Measurements from ENCODE around the gene FIG4.
"Not testable (repeated sequence)": the region's sequence is repeated elsewhere in the genome, so short reads cannot be mapped to it uniquely, and the experiment has no call there.

The FIG4 gene

DNA sequence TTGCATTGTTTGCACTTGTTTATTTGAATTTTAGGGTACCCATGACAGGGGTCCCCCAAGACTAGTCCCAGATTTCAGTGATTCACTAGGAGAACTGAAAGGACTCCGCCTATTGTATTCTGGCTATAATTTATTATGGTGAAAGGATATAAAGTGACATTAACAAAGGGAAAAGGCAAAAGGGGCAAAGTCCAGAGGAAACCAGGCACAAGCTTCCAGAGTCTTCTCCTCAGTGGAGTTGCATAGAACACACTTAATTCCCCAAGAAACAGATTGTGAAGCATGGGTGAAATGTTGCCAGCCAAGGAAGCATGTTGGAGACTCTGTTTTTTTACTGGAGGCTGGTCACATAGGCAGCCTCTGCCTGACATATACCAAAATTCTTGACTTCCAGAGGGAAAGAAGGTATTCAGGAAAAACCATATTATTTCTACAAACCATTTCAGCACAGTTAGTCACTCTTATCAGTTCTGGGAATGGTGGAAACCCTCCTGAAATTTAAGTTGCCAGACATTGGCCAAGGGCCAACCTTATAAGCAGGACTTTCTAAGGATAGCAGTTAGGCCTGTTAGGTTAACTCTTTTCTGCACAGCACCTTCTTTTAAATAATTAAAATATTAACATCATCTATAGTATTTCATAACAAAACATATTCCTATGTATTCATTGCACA lies 71.8 kb downstream of the FIG4 start:
- DNase-seq = no peak

DNA sequence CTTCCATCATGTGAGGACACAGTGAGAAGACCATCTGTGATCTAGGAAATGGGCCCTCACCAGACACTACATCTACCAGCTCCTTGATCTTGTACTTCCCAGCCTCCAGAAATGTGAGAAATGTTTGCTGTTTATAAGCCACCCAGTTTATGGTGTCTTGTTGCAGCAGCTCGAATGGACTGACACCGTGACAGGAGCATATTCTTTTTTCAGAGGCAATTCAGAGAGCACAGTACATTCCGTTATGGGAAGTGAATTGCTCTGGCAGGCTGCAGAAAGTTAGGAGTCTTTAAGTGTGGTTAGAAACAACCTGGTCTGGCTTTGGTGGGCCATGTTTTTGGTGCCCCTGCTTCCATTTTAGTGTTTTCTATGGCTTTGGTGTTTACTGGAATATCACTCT lies 75.1 kb downstream of the FIG4 start:
- no peak for DNase-seq

DNA sequence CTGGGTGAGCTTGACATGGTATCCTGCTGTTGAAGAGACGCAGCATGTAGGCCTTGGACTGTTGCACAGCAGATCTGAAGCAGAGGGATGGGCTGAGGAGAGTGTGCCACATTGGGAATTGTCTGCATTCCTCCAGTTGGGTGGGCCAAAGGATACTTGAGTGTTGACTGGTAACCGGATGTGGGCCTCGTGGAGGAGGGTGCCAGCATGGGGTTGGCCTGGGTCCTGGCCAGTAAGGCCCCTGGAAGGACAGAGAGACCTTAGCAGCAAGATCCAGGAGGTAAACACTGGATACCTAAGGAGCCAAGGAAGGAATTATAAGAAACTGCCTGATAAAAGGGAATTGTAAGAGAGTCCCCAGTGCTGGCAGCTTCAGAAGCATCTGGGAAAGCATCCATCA lies 76.9 kb downstream of the FIG4 start:
- DNase-seq = no peak

DNA sequence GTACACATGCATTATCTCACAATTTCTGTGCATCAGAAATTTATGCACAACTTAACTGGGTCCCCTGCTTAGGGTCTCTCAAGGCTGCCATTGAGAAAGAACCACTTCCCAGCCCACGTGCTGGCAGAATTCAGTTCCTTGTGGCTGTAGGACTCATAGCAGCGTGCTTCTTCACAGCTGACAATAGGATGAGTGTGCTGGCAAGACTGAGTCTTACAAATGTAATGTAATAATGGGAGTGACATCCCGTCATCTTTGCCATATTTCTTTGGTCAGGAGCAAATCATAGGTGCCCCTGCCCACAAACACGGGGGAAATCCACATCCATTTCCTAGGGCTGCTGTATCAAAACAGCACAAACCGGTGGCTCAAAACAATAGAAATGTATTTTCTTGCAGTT lies 77.4 kb downstream of the FIG4 start:
- no peak for DNase-seq

DNA sequence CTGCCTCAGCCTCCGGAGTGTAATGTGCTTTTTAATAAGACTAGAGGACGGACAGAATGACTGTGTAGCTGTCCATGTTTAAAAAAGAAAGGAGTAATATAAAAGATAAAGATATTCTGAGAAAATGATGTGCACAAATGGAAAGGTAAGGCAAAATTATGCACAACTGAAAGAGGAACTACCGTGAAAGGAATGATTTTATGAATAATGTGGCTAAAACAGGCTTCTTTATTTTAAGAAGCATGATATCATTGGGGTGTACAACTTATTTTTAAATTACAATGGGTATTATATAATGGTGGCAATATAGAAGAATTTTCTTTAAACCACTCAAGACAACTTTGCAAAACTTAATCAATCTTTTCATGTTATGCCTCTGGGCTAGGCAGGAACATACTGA lies 78.1 kb downstream of the FIG4 start:
- DNase-seq = no peak

DNA sequence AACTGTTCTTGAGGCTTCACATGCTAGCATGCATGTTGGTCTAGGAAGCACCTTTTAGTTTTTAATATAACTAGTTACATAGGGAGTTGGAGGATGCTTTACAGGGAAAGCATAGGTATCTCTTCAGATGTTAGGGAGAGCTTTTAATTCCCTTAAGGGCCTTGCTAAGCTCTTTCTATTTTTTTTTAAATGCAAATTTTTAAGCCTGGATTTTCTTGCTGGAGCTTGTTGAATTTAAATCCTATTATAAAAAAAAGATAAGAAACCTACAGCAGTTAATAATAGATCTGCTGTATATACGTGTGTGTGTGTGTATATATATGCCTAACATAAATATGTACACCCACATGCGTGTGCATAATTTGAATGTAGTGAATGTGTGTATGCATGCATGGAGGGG lies 79.0 kb downstream of the FIG4 start:
- DNase-seq = no peak

DNA sequence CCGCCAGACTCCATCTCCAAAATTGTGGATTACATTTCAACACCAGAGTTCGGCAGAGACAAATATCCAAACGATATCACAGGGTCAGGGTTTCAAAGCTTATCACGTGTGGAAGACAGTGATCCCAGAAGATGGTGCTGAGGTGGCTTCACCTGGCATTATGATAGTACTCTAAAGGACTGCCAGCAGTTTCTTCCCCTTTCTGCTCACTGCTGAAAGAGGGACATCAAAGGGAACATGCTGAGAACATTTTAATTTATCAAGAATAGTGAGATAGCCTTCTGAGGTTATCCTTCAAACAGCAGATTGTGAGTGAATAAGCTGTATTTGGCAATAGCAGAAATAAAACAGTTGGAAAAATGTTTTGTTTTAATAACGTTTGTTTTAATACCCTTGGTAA lies 79.7 kb downstream of the FIG4 start:
- no peak for DNase-seq

DNA sequence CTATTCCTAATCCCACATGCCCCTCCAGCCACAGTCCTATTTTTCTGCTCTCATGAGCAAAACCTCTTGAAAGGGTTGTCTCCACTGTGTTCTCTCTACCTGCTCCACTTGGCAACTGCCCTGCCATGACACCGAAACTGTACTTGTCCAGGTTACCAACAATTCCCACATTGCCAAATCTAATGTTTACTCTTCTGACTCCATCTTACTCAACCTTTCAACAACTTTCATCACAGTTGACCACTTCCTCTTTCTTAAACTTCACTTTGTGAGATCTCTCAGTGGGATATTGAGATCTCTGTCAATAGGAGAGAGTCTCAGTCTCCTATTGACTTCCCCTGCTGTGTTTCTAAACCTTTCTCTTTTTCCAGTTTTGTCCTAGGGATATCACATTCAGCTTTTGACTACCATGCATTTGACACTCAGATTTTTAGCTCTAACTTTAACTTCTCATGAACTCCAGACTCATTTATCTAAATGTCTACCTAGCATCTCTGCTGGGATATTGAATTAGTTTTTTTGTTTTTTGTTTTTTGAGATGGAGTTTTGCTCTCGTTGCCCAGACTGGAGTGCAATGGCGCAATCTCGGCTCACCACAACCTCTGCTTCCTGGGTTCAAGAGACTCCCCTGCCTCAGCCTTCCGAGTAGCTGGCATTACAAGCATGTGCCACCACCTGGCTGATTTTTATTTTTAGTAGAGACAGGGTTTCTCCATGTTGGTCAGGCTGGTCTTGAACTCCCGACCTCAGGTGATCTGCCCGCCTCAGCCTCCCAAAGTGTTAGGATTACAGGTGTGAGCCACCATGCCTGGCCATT lies 81.1 kb downstream of the FIG4 start:
- DNase-seq = not testable (repeated sequence)

DNA sequence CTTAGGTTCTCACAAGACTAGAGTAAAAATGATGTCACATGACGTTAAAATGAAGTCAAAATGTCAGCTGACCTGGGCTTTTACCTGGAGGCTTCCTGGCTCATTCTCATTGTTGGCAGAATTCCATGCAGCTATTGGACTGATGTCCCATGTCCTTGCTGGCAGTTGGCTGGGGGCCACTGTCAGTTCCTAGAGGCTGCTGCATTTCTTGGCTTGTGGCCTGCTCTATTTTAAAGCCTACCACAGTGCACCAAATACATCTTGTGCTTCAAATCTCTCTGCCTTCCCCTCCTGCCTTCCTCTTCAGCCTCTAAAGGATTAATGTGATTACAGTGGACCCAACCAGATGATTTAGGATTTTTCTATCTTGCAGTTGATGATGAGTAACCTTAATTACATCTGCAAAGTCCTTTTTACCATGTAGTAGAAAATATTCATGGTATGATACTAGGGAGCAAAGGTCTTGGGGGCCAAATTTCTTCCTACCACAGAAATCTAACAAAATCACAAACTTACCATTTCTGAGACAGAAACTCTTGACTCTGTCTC lies 81.9 kb downstream of the FIG4 start:
- DNase-seq = no peak

DNA sequence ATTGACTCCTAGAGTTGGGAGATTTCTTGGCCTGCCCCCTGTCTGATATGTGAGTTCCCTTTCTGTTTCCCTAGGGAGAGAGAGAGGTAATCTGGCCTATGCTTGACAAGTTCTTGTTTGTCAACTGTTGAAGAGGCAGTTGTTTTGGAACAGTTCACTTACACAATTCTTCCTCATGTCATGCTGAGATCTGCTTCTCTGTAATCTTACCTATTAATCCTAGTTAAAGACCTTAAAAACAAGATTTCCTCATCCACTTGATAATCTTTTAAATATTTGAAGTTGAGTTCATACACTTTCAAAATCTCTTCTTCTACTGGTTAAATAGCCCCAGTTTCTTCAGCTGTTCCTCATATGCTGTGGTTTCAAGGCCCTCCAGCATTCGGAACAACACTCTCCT lies 89.9 kb downstream of the FIG4 start:
- DNase-seq = no peak

DNA sequence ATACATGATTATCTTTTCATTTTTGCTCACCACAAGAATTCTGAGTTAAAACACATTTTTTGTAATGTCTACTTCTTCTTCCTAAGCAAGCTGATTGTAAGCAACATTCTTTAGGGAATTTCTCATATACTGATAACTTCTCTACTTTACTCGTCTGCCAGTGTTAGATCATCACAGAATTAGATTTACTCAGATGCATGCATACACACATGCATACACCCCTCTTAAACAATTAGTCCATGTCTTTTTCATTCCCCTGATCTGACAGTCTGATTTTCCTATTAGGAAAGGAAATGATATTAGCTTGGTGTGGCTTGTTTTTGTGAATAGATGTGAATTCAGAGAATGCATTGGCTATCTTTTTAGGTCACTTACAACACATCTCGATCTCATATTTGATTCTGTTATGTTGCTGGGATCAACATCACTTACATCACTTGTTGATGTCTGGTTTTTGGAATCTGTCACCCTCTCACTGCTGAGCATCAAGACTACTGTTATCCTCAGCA lies 91.4 kb downstream of the FIG4 start:
- DNase-seq = no peak

DNA sequence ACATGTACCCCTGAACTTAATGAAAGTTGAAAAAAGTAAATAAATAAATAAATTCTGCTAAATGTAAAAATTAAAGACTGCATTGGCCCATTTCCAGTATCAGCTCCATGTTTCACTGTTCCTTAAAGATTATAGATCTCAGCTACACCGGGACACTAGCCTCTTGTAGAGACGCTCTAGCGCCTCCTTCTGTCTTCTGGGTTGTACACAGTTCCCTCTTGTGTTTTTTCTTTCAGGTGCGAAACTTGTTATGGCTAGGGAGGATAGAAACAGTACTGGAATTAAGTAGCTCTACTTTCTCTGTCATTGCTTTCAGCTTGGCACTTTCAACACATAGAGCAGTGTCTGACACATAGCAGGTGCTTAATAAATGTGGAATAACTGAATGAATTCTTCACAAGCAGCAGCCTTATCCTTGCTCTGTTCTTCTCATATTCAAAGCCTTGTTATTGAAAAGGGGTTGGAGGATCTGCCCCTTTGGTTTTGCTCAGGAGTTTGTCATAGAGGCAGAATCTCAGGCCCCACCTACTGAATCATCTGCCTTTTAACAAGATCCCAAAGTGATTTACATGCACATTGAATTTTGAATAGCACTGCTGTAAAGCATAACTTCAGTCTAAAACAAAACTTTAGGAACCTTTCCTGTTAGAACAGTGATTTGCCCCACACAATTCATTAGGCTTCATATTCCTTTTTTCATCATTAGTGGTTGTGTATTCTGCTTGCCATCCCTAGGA lies 92.3 kb downstream of the FIG4 start:
- no peak for DNase-seq

DNA sequence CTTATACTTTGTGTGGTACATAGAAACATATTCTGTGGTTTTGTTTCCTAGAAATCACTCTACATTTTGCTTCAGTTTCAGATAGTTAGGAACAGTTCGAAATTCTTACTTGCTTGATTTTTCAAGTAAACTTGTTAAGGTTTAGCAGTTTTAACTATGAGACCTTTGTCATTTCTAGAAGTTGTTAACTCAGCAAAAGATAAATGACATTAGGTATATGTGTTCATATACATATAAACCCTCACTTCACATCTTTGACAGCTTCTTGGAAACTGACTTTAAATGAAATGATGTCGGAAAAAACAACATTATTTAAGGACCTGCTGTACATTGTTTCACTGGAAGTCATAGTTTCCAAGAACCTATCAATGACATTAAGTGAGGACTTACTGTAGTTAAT lies 96.2 kb downstream of the FIG4 start:
- no peak for DNase-seq

DNA sequence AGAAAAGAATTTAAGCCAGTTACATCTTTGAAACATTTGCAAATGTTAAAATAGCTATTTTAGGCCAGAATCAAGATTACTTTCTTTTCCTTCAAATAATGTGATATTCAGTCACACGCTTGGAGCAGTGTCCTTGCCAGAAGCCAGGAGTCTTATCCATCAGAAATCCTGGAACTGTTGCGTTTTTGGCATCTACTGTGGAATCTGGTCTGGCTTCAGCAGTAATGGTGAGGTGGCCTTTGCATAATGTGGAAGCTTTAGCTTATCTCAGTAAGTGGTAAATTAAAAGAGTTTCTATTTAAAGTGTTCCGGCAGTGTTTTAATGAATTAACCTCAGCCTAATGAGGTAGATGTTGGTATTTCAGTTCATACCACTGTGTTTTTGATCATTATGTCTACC lies 97.6 kb downstream of the FIG4 start:
- no peak for DNase-seq

DNA sequence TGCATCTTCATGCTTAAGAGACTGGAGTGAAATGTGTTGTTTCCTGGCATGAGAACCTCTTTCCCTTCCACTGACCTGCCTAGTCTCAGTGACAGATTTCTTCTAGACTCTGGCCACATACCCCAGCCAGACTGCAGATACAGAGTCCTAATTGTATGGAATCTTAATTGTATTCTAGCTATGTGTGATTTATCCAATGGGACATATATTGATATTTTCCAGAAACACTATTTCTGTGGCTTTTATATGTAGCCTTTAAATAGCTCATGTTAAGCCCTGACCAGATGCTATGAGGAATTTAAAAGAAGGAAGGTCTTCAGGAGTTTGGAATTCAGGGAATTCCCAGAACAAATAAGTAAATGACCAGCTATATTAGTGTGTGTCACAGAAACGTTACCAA lies 99.0 kb downstream of the FIG4 start:
- no peak for DNase-seq

DNA sequence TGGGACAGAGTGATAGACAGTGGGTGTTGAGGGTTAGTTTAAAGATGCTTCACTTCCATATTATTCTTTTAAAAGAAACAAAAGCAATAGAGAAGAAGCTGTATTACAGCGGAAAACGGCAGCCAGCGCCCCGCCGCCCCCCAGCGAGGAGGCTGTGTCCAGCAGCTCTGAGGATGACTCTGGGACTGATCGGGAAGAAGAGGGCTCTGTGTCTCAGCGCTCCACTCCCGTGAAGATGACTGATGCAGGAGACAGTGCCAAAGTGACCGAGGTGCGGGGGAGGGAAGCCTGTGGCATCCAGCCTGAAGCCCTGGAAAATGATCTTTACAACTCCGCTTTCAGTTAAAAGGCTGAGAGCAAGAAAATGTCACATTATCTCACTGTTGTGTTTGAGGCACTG lies 100.2 kb downstream of the FIG4 start:
- DNase-seq = no peak

DNA sequence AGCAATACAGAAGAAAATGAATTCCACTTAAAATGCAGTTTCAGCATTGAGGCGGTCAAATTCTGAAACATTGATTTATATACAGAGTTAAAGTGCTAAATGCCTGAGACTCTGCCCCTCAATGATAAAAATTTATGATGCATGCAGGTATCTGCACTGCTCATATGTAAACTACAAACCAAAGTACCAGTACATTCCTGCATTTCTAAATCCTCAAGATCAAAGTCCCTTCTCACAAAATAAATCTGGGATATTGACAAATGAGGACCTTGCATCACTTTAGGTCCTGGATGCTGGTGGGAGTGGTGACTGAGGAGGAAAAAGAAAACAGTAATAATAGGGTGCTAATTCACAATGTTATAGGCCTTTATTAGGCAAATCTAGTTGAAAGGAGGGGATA lies 101.9 kb downstream of the FIG4 start:
- DNase-seq = no peak

DNA sequence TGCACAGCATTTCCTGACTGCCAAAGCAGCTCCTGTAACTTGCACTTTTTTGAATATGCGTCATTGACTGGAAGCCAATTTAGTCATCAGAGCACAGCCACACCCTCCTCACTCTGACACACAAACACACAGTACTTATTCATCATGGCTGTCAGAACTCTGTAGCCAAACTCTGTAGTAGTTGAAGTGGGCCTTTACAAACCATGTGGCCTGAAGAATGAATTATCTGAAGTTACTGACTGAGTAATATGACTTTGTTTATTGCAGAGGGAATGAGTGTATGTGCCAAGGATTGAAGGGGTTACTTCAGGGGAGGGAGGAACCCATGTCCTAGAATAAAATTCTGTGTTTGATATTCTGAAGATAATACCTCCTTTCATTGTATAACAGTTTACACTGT lies 102.7 kb downstream of the FIG4 start:
- peak in 1 of 5 donors; percentile 41 for DNase-seq

DNA sequence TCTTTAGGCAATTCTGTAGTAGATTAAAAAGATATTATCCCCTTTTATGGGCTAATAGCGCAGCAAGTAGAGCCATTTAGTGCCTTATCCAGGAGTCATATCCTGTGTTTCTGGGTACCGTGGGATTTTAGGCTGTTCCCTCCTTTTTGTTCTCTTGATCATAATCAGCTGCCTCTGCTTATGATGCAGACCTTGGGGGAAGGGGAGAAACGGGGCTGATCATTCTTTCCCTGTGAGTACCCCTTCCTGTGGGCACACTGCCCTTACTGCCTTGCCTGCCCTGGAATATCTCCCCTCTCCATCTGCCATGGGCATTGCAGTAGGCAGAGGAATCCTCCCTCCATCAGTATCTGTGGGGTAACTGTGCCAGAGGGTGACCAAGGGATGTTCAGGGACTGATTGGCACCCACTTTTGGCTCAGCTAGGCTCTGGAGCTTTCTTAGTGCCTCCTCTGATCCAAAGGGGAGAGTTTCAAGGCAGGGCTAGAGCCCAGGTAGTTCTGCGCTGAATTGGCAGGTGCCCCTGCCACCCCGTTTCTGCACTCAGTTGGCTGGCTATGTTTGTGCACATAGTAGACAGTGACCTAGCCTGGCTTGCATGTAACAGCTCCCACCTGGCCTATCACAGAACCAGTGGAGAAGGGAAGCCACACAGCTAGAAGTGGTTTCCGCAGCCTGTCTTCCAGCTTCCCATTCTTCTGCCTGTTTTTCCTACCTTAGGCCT lies 103.3 kb downstream of the FIG4 start:
- no peak for DNase-seq

DNA sequence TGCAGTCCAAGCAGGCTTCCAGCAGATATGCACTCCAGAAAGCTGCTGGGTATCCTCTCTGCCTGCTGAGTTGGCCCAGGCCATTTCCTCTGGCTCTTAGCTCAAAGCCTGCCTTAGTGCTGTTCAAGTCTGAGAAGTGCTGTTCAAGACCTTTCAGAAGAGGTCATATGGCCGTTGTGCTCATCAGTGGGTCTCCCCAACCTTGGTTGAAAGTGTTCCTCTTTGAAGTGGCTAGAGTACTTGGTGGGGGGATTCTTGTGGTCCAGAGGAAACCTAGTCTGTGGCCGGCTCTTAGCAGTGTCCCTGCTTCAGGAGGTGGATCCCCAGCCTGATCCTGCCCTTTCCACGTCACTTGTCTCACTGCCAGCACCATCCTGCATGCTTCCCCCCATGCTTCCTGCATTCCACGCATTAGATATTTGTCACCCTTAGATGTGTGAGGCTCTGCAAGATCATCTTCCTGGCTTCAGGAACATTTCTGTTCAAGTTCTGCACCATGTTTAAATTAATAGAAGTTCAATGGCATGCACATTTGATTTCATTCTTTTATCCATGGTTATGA lies 105.0 kb downstream of the FIG4 start:
- DNase-seq = no peak

DNA sequence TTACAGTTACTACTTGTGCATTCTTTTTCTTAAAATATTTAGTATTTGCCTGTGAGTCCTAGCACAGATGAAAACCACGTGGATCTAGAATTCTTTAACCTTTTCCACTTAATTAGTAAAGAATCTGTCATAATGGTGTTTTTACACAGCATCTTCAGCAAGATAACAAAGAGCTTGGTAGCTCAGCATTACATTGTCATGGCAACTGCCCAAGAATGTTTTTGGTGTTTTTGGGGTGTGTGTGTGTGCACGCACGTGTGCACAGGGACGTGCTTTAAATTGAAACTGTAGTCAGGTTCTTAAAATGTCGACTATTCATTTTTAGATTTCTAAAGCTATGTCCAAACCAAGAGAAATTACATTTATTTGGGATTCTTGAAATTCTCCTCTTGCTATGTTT lies 108.0 kb downstream of the FIG4 start:
- no peak for DNase-seq

DNA sequence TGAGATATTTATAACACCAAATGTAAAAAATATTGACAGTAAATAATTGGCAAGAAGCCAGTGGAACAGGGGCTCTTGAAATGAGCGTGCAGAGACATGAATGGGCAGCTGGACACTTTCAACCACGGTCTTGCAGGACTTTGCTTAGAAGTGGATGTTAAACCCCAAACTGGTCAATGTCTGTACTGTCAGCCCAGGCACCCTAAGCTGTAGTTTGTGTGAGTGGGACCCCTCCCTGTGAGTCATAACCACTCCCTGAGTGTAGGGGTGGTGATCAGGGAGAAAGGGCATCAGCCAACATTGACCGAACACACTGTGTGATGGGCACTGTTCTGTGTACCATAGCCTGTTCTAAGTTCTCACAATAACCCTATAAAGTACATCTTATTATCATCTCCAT lies 108.6 kb downstream of the FIG4 start:
- no peak for DNase-seq
